Fibroblast of lung (primary cell): ENCODE results near the gene DYNC1LI2. TPM values are rescaled to one million over a fixed set of nuclear protein-coding genes. Genes with fewer than 3 reads are reported as not detected.

Experiments
- DNase-seq, 2 donors: peaks; one replicate each; pipeline versions ENCODE4 v3.0.0 to v3.0.0-alpha.2; 2010; ENCODE audit warnings: low read depth in 2 of 2
- H2AFZ ChIP-seq: 2 replicates; pipeline ENCODE4 v1.5.1; 2012; ENCODE audit warnings: low read length, control low read depth, inconsistent platforms
- H3K27ac ChIP-seq: 2 replicates; pipeline ENCODE4 v1.5.1; 2011; ENCODE audit warnings: low read length, control low read depth; ENCODE audit not compliant: insufficient read depth
- H3K27me3 ChIP-seq: 2 replicates; pipeline ENCODE4 v1.5.1; 2011; ENCODE audit warnings: mild to moderate bottlenecking, low read length; ENCODE audit not compliant: control insufficient read depth, insufficient read depth
- H3K36me3 ChIP-seq: 2 replicates; pipeline ENCODE4 v1.5.1; 2011; ENCODE audit warnings: low read length; ENCODE audit not compliant: control insufficient read depth, insufficient read depth
- H3K4me1 ChIP-seq: 2 replicates; pipeline ENCODE4 v1.5.1; 2011; ENCODE audit warnings: low read length; ENCODE audit not compliant: control insufficient read depth, insufficient read depth; ENCODE audit errors: extremely low read depth
- H3K4me2 ChIP-seq: 2 replicates; pipeline ENCODE4 v1.5.1; 2011; ENCODE audit warnings: low read length, control low read depth; ENCODE audit not compliant: insufficient read depth; ENCODE audit errors: extremely low read depth
- H3K4me3 ChIP-seq, 4 experiments: fragments of 200-600 bp in 1 of 4; sonication (generic) in 1 of 4; replicated peaks in 1 of 4; 2 replicates each; pipeline ENCODE4 v1.5.1; 2011 to 2016; ENCODE audit warnings: low read length in 4 of 4, low read depth in 3 of 4, mild to moderate bottlenecking in 3 of 4, control low read depth in 2 of 4, inconsistent platforms in 1 of 4, mixed read lengths in 1 of 4; ENCODE audit not compliant: insufficient read depth in 1 of 4; ENCODE audit errors: control extremely low read depth in 1 of 4
- H3K79me2 ChIP-seq: 2 replicates; pipeline ENCODE4 v1.5.1; 2012; ENCODE audit warnings: mild to moderate bottlenecking, low read length, inconsistent platforms; ENCODE audit not compliant: control insufficient read depth, insufficient read depth
- H3K9ac ChIP-seq: 2 replicates; pipeline ENCODE4 v1.5.1; 2011; ENCODE audit warnings: mild to moderate bottlenecking, low read length, control low read depth; ENCODE audit not compliant: insufficient read depth
- H3K9me3 ChIP-seq: 2 replicates; pipeline ENCODE4 v1.5.1; 2012; ENCODE audit warnings: low read depth, low read length; ENCODE audit not compliant: control insufficient read depth, insufficient read depth
- H4K20me1 ChIP-seq: 2 replicates; pipeline ENCODE4 v1.5.1; 2011; ENCODE audit warnings: low read length; ENCODE audit not compliant: control insufficient read depth, insufficient read depth; ENCODE audit errors: extremely low read depth
- EZH2 ChIP-seq: IDR thresholded peaks from 2 replicates; pipeline ENCODE4 v1.5.1; 2012; ENCODE audit warnings: low read length, control low read depth, mild to moderate bottlenecking; ENCODE audit errors: missing control alignments
- polyA plus RNA-seq, 2 donors: library from polyadenylated mRNA; depleted of rRNA in 1 of 2; stranded (reverse) in 1 of 2; unstranded in 1 of 2; fragments of >200 nt; gene quantifications; 2 replicates each; pipeline ENCODE4 v1.2.1, GENCODE V29; 2011 to 2012; ENCODE audit warnings: missing spikeins in 1 of 2
- total RNA-seq: library from RNA; depleted of rRNA; stranded (reverse); fragments of >200 nt; gene quantifications from 2 replicates; pipeline ENCODE4 v1.2.1, GENCODE V29; 2014
- TF ChIP-seq, protein P1 (sequence below), 2 donors: IDR thresholded peaks in 1 of 2; conservative IDR thresholded peaks in 1 of 2; 1 replicate in 1 of 2; 2 replicates in 1 of 2; pipeline ENCODE4 v1.5.1; 2011 to 2012; ENCODE audit warnings: low read length in 2 of 2, control low read depth in 1 of 2, inconsistent platforms in 1 of 2, low read depth in 1 of 2, mild to moderate bottlenecking in 1 of 2

DYNC1LI2 gene
- total and polyA plus RNA-seq, 2 donors (not counting 1 experiment from before 2014, with no cell fraction given), result 83.3 to 173 TPM

- Histone ChIP-seq H3K27ac (no peak overlapping the region), H3K4me3 (no peak overlapping the region), H3K9ac (no peak overlapping the region), H3K4me1 (peaks cover 2% of the 10 kb centered on the region), H3K4me2 (no peak overlapping the region), H2AFZ (no peak overlapping the region), H3K9me3 (no peaks in the 10 kb centered on the region), H4K20me1 (no peaks in the 10 kb centered on the region), H3K36me3 (no peaks in the 10 kb centered on the region), H3K27me3 (no peaks in the 10 kb centered on the region), H3K79me2 (no peaks in the 10 kb centered on the region)
- TF ChIP-seq EZH2, result no peak
- TF ChIP-seq, protein P1, sequence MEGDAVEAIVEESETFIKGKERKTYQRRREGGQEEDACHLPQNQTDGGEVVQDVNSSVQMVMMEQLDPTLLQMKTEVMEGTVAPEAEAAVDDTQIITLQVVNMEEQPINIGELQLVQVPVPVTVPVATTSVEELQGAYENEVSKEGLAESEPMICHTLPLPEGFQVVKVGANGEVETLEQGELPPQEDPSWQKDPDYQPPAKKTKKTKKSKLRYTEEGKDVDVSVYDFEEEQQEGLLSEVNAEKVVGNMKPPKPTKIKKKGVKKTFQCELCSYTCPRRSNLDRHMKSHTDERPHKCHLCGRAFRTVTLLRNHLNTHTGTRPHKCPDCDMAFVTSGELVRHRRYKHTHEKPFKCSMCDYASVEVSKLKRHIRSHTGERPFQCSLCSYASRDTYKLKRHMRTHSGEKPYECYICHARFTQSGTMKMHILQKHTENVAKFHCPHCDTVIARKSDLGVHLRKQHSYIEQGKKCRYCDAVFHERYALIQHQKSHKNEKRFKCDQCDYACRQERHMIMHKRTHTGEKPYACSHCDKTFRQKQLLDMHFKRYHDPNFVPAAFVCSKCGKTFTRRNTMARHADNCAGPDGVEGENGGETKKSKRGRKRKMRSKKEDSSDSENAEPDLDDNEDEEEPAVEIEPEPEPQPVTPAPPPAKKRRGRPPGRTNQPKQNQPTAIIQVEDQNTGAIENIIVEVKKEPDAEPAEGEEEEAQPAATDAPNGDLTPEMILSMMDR (conservative IDR thresholded peaks at IDR 0.05 in 1 of 2, IDR thresholded peaks at IDR 0.05 in 1 of 2; ENCODE audit: low read depth in 1 of 2, low read length in 2 of 2), result no peak
- peak in 1 of 2 donors; percentile 49 for DNase-seq
These were observed 45.5 kb downstream of the DYNC1LI2 start for GRCh38 chr16:66705790-66706505.

GRCh38 chr16:66703406-66704215 lies 47.8 kb downstream of the DYNC1LI2 start:
- TF ChIP-seq, protein P1 (conservative IDR thresholded peaks at IDR 0.05 in 1 of 2, IDR thresholded peaks at IDR 0.05 in 1 of 2; ENCODE audit: low read depth in 1 of 2, low read length in 2 of 2), result no peak
- TF ChIP-seq EZH2, result no peak
- H3K27ac ChIP-seq, result no peak overlapping the region
- no peaks in the 10 kb centered on the region for H3K79me2 ChIP-seq
- no peaks in the 10 kb centered on the region for H3K9me3 ChIP-seq
- H3K4me1 ChIP-seq, result peaks cover 2% of the 10 kb centered on the region
- no peaks in the 10 kb centered on the region for H4K20me1 ChIP-seq
- H3K36me3 ChIP-seq, result no peaks in the 10 kb centered on the region
- peak overlapping the region; percentile 54 for H2AFZ ChIP-seq
- DNase-seq, result peak; percentile 23 to 28
- no peak overlapping the region for H3K4me3 ChIP-seq
- no peak overlapping the region for H3K9ac ChIP-seq
- no peaks in the 10 kb centered on the region for H3K27me3 ChIP-seq
- H3K4me2 ChIP-seq, result peak overlapping the region; percentile 8

- Histone ChIP-seq H3K79me2 (no peaks in the 10 kb centered on the region), H3K9me3 (no peaks in the 10 kb centered on the region), H3K4me2 (no peak overlapping the region), H3K36me3 (no peaks in the 10 kb centered on the region), H3K27me3 (no peaks in the 10 kb centered on the region), H4K20me1 (no peaks in the 10 kb centered on the region), H2AFZ (no peak overlapping the region), H3K4me1 (peaks cover 1% of the 10 kb centered on the region), H3K4me3 (no peak overlapping the region), H3K27ac (no peak overlapping the region), H3K9ac (no peak overlapping the region)
- no peak for DNase-seq
- TF ChIP-seq, protein P1 (conservative IDR thresholded peaks at IDR 0.05 in 1 of 2, IDR thresholded peaks at IDR 0.05 in 1 of 2; ENCODE audit: low read depth in 1 of 2, low read length in 2 of 2), result no peak
- no peak for TF ChIP-seq EZH2
These were observed 49.9 kb downstream of the DYNC1LI2 start for GRCh38 chr16:66701516-66701915.
